ENCODE data around the gene ATP11A.

ATP11A gene

DNA sequence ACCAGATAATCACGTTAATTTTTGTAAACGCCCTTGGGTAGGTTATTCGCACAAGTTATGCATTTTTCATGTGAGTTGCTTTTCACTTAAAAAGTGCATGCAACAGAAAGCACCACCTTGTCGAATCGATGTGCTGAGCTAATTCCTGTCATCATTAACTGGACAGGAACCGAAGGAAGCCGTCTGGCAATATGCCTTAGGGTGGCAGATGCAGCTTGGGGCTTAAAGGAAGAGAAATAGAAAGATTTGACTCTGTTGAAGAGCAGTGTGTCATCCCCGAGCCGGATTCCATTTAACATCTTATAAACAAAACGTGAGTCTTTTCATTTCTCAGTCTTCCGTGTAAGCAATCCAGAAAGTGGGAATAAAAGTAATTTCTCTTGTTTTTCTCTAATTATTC lies 70.0 kb downstream of the ATP11A start:
- in situ Hi-C loops (cut with MboI; ENCODE audit: low sequenced_read_pairs), result no loop called here
- DNase-seq (ENCODE audit: low spot score in 2 of 2), result no peak
- H3K9me3 ChIP-seq, result peaks cover 2% of the 10 kb centered on the region; the same call in 1 of the 2 replicates
- no peaks in the 10 kb centered on the region for H3K4me1 ChIP-seq
- H3K36me3 ChIP-seq (replicated peaks), result no peaks in the 10 kb centered on the region
- no peaks in the 10 kb centered on the region for H3K27me3 ChIP-seq (ENCODE audit: low read depth)
- no peak overlapping the region for H3K4me3 ChIP-seq

- in situ Hi-C loops (cut with MboI; ENCODE audit: low sequenced_read_pairs), result no loop called here
- Histone ChIP-seq H3K4me1 (no peaks in the 10 kb centered on the region), H3K9me3 (peaks cover 2% of the 10 kb centered on the region; the same call in 1 of the 2 replicates), H3K36me3 (replicated peaks) (no peaks in the 10 kb centered on the region), H3K4me3 (no peak overlapping the region), H3K27me3 (ENCODE audit: low read depth) (no peaks in the 10 kb centered on the region)
- DNase-seq (ENCODE audit: low spot score in 2 of 2), result no peak
These were observed 70.6 kb downstream of the ATP11A start for GRCh38 chr13:112760435-112760834.

DNA sequence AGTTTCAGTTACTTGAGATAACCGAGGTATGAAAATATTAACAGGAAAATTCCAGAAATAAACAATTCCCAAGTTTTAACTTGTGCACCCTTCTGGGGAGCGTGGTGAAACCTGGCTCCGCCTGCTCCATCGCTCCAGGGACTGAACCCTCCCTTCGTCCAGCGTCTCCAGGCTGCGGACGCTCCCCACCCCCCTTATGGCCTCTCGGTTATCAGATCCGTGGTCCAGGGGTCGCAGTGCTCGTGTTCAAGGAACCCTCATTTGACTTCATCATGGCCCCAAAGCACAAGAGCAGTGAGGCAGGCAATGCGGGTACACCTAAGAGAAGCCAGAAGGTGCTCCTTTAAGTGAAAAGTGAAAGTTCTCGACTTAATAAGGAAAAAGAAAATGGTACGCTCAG lies 71.1 kb downstream of the ATP11A start:
- Histone ChIP-seq H3K4me1 (no peaks in the 10 kb centered on the region), H3K4me3 (no peak overlapping the region), H3K9me3 (peaks cover 2% of the 10 kb centered on the region; the same call in 1 of the 2 replicates), H3K27me3 (ENCODE audit: low read depth) (no peaks in the 10 kb centered on the region), H3K36me3 (replicated peaks) (no peaks in the 10 kb centered on the region)
- in situ Hi-C loops (cut with MboI; ENCODE audit: low sequenced_read_pairs), result no loop called here
- no peak for DNase-seq (ENCODE audit: low spot score in 2 of 2)

GRCh38 chr13:112761701-112762689 lies 72.2 kb downstream of the ATP11A start:
- peaks cover 2% of the 10 kb centered on the region; the same call in 1 of the 2 replicates for H3K9me3 ChIP-seq
- H3K4me3 ChIP-seq, result no peak overlapping the region
- H3K36me3 ChIP-seq (replicated peaks), result no peaks in the 10 kb centered on the region
- in situ Hi-C loops (cut with MboI; ENCODE audit: low sequenced_read_pairs), result no loop called here
- H3K4me1 ChIP-seq, result no peaks in the 10 kb centered on the region
- DNase-seq (ENCODE audit: low spot score in 2 of 2), result no peak
- H3K27me3 ChIP-seq (ENCODE audit: low read depth), result no peaks in the 10 kb centered on the region

GRCh38 chr13:112762690-112763080 lies 72.8 kb downstream of the ATP11A start:
- no peaks in the 10 kb centered on the region for H3K36me3 ChIP-seq (replicated peaks)
- in situ Hi-C loops (cut with MboI; ENCODE audit: low sequenced_read_pairs), result no loop called here
- H3K27me3 ChIP-seq (ENCODE audit: low read depth), result no peaks in the 10 kb centered on the region
- DNase-seq (ENCODE audit: low spot score in 2 of 2), result no peak
- H3K4me3 ChIP-seq, result no peak overlapping the region
- no peaks in the 10 kb centered on the region for H3K4me1 ChIP-seq
- peaks cover 2% of the 10 kb centered on the region; the same call in 1 of the 2 replicates for H3K9me3 ChIP-seq

- no peaks in the 10 kb centered on the region for H3K9me3 ChIP-seq
- no peak for DNase-seq (ENCODE audit: low spot score in 2 of 2)
- no peaks in the 10 kb centered on the region for H3K36me3 ChIP-seq (replicated peaks)
- H3K27me3 ChIP-seq (ENCODE audit: low read depth), result no peaks in the 10 kb centered on the region
- no peaks in the 10 kb centered on the region for H3K4me1 ChIP-seq
- no peak overlapping the region for H3K4me3 ChIP-seq
- in situ Hi-C loops (cut with MboI; ENCODE audit: low sequenced_read_pairs), result no loop called here
These were observed 74.2 kb downstream of the ATP11A start for GRCh38 chr13:112764028-112764427.

GRCh38 chr13:112764864-112765561 lies 75.2 kb downstream of the ATP11A start:
- H3K4me3 ChIP-seq, result no peak overlapping the region
- DNase-seq (ENCODE audit: low spot score in 2 of 2), result no peak
- no peaks in the 10 kb centered on the region for H3K36me3 ChIP-seq (replicated peaks)
- no peaks in the 10 kb centered on the region for H3K4me1 ChIP-seq
- H3K9me3 ChIP-seq, result no peaks in the 10 kb centered on the region
- in situ Hi-C loops (cut with MboI; ENCODE audit: low sequenced_read_pairs), result no loop called here
- no peaks in the 10 kb centered on the region for H3K27me3 ChIP-seq (ENCODE audit: low read depth)

- H3K4me3 ChIP-seq, result no peak overlapping the region
- H3K36me3 ChIP-seq (replicated peaks), result no peaks in the 10 kb centered on the region
- no peaks in the 10 kb centered on the region for H3K4me1 ChIP-seq
- no peak for DNase-seq (ENCODE audit: low spot score in 2 of 2)
- no peaks in the 10 kb centered on the region for H3K9me3 ChIP-seq
- H3K27me3 ChIP-seq (ENCODE audit: low read depth), result no peaks in the 10 kb centered on the region
- in situ Hi-C loops (cut with MboI; ENCODE audit: low sequenced_read_pairs), result no loop called here
These were observed 75.9 kb downstream of the ATP11A start for GRCh38 chr13:112765731-112766130.

- in situ Hi-C loops (cut with MboI; ENCODE audit: low sequenced_read_pairs), result no loop called here
- no peaks in the 10 kb centered on the region for H3K4me1 ChIP-seq
- no peak overlapping the region for H3K4me3 ChIP-seq
- H3K36me3 ChIP-seq (replicated peaks), result no peaks in the 10 kb centered on the region
- H3K27me3 ChIP-seq (ENCODE audit: low read depth), result no peaks in the 10 kb centered on the region
- no peaks in the 10 kb centered on the region for H3K9me3 ChIP-seq
- no peak for DNase-seq (ENCODE audit: low spot score in 2 of 2)
These were observed 76.5 kb downstream of the ATP11A start for GRCh38 chr13:112766336-112766735.

- Histone ChIP-seq H3K9me3 (no peaks in the 10 kb centered on the region), H3K4me3 (no peak overlapping the region), H3K27me3 (ENCODE audit: low read depth) (no peaks in the 10 kb centered on the region)
These were observed 78.0 kb downstream of the ATP11A start for GRCh38 chr13:112767506-112768471.

DNA sequence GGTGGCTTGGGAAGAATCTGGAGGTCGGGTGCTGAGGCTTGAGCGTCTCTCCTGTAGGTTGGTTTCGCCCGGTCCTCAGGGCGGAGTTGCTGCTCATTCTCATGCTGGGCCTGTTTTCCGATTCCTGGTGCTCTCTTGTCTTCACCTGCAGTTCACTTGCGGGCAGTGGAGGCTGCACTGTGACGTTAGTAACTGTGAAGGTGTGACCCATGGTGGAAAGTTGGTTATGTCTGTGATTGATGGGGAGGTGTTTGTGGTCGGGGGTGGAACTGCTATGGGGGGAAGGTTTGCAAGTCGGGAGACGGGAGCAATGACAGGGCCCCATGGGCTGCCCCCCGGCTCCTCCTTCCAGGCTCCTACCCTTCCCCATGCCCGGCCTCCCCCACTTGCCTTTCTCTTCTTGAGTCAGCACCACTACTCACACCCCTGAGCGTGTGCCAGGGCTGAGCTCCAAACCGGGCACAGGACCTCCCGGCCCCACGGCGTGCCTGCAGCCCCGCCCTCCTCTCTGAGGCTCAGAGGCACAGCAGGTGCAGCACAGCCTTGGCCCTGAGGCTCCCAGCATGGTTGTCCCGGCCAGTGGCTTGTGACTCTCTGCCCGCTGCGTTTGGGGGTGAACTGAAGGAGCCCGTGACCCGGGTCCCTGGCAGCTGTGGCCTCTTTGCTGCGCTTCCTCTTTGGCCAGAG lies 79.1 kb downstream of the ATP11A start:
- H3K4me3 ChIP-seq, result no peak overlapping the region
- DNase-seq (ENCODE audit: low spot score in 2 of 2), result no peak
- no peaks in the 10 kb centered on the region for H3K4me1 ChIP-seq
- no peaks in the 10 kb centered on the region for H3K9me3 ChIP-seq
- in situ Hi-C loops (cut with MboI; ENCODE audit: low sequenced_read_pairs), result no loop called here
- no peaks in the 10 kb centered on the region for H3K36me3 ChIP-seq (replicated peaks)
- H3K27me3 ChIP-seq (ENCODE audit: low read depth), result no peaks in the 10 kb centered on the region

More at GRCh38 chr13:112767506-112768471, 78.0 kb downstream of the ATP11A start:
- no peak for DNase-seq (ENCODE audit: low spot score in 2 of 2)
- Histone ChIP-seq H3K36me3 (replicated peaks) (no peaks in the 10 kb centered on the region), H3K4me1 (no peaks in the 10 kb centered on the region)
- in situ Hi-C loops (cut with MboI; ENCODE audit: low sequenced_read_pairs), result no loop called here

DNA sequence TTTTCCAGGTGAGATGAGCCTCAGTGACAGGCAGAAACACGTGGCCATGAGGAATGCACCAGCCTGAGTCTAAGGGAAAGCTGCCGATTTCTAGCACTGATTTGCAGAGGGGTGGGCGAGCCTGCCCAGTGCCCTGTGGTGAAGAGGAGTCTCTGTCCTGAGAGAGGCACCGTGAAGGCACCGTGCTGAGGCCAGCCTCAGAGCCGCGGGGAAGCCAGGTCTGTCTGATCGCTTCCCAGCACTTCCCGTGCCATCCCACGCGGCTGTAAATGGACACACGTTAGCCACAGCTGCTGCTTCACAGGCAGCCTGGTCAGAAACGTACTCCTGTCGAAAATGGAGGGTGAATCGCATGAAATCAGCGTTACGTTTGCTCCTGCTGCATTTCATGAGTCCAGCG lies 79.8 kb downstream of the ATP11A start:
- H3K4me1 ChIP-seq, result no peaks in the 10 kb centered on the region
- H3K36me3 ChIP-seq (replicated peaks), result no peaks in the 10 kb centered on the region
- no peaks in the 10 kb centered on the region for H3K9me3 ChIP-seq
- no peaks in the 10 kb centered on the region for H3K27me3 ChIP-seq (ENCODE audit: low read depth)
- in situ Hi-C loops (cut with MboI; ENCODE audit: low sequenced_read_pairs), result no loop called here
- no peak for DNase-seq (ENCODE audit: low spot score in 2 of 2)
- H3K4me3 ChIP-seq, result no peak overlapping the region

DNA sequence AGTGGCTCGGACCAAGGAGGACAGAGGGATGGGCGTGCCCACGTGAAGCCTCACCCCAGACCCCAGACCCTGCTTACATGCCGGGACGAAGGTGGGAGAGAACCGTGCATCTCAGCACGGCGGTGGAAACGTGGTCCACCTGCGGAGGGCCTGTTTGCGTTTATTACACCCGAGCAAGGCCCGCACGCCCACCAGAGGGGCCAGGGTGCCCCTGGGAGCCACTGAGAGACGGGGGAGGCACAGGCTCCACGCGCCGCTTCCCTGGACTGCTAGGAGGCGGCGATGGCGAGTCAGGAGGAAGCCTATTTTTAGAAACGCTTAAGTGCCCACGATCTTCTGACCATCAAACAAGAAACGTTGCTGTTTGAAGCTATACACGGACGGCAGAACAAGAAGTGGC lies 80.7 kb downstream of the ATP11A start:
- Histone ChIP-seq H3K27me3 (ENCODE audit: low read depth) (no peaks in the 10 kb centered on the region), H3K4me1 (no peaks in the 10 kb centered on the region), H3K4me3 (no peak overlapping the region), H3K36me3 (replicated peaks) (no peaks in the 10 kb centered on the region), H3K9me3 (no peaks in the 10 kb centered on the region)
- in situ Hi-C loops (cut with MboI; ENCODE audit: low sequenced_read_pairs), result no loop called here
- no peak for DNase-seq (ENCODE audit: low spot score in 2 of 2)
